ENCODE data around the gene LCN2.
"Not testable (repeated sequence)": the region's sequence is repeated elsewhere in the genome, so short reads cannot be mapped to it uniquely, and the experiment has no call there.

LCN2 gene

GRCh38 chr9:128149001-128149701 is at the start of gene LCN2:
Gene LCN2, plus strand, starts transcription at chr9:128149453. Its CDS starts 73 bp downstream, at chr9:128149526.
- DNase-seq (ENCODE audit: low spot score), result no peak

DNA sequence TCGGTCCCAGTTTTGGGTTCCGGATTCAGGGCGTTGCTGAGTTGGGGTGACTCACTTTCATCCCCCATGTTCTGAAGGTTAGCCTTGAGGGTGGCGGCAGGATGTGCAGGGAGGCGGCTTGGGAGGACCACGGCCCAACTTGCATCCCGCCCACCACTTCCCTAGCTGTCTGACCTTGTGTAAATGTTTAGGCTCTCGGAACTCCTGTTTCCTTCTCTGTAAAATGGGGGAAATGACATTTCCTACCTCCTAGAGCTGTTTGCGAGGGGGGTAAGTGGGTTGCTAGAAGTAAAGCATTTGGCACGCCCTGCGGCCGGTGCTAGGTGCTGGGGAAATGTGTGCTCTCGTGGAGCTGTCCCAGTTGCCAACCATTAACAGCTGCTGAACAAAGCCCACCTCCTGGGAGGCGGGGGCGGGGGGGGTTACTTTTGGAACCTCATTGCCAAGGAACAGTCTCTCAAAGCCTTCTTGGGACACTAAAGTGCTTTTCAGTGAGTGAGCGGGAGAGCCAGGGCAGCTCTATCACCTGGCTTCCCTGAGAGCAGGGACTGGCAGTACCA is 49.2 kb upstream of the LCN2 start:
- DNase-seq (ENCODE audit: low spot score), result no peak

GRCh38 chr9:128100581-128100980 is 48.7 kb upstream of the LCN2 start:
- DNase-seq (ENCODE audit: low spot score), result no peak

DNA sequence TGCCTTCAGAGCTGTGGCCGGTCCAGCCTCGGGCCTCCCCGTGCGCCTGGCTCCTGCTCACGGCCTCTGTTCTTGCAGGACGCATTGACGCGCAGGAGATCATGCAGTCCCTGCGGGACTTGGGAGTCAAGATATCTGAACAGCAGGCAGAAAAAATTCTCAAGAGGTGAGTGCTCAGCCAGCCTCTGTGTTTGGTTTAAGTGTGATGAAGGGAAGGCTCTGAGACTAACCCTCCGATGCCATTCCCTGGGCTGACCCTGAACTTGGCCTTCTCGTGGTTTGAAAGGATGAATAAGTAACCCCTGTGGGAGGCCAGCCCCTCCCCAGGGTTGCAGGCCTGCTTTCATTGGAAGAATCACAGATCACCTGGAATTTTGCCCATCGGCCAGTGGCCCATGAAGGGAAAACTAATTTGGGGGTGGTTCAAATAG is 48.0 kb upstream of the LCN2 start:
- DNase-seq (ENCODE audit: low spot score), result no peak

- no peak for DNase-seq (ENCODE audit: low spot score)
Observed at GRCh38 chr9:128101690-128102089, 47.6 kb upstream of the LCN2 start.

- DNase-seq (ENCODE audit: low spot score), result no peak
Observed at GRCh38 chr9:128102196-128102595, 47.1 kb upstream of the LCN2 start.

- DNase-seq (ENCODE audit: low spot score), result peak; percentile 84
Observed at GRCh38 chr9:128102861-128103588, 46.2 kb upstream of the LCN2 start.

DNA sequence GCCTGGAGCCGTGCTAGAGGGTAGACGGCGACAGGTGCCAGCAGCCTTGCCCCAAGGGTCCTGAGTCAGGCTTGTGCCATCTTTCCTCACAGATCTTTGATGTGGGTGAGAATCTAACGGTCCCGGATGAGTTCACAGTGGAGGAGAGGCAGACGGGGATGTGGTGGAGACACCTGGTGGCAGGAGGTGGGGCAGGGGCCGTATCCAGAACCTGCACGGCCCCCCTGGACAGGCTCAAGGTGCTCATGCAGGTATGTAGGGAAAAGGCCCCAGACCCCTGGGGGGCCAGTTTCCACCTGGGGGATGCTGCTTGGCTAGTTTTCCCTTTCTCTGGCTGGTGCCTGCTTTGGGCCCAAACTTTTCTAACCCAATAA is 45.7 kb upstream of the LCN2 start:
- no peak for DNase-seq (ENCODE audit: low spot score)

GRCh38 chr9:128104171-128104618 is 45.1 kb upstream of the LCN2 start:
- DNase-seq (ENCODE audit: low spot score), result no peak

DNA sequence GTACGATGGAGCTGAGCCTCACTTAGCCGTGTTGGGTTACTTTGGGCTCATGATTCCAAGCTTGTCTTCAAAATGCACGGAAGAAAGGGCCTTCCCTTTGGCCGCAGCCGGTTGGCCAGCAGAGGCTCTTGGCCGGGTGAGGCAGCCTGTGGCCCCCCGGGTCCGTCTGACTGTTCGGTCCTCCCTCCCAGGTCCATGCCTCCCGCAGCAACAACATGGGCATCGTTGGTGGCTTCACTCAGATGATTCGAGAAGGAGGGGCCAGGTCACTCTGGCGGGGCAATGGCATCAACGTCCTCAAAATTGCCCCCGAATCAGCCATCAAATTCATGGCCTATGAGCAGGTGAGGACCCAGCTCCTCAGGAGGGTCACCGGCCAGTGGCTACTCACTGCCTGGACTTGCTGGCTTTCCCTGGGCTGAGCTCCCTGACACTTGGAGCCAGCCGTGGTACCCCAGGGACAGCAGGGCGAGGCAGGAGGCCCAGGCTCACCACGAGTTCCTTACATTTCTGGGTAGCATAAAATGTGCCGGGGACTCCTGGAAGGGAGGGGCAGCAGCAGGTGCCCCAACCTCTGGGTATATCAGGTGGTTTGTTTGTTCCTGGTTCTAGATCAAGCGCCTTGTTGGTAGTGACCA is 43.6 kb upstream of the LCN2 start:
- no peak for DNase-seq (ENCODE audit: low spot score)

DNA sequence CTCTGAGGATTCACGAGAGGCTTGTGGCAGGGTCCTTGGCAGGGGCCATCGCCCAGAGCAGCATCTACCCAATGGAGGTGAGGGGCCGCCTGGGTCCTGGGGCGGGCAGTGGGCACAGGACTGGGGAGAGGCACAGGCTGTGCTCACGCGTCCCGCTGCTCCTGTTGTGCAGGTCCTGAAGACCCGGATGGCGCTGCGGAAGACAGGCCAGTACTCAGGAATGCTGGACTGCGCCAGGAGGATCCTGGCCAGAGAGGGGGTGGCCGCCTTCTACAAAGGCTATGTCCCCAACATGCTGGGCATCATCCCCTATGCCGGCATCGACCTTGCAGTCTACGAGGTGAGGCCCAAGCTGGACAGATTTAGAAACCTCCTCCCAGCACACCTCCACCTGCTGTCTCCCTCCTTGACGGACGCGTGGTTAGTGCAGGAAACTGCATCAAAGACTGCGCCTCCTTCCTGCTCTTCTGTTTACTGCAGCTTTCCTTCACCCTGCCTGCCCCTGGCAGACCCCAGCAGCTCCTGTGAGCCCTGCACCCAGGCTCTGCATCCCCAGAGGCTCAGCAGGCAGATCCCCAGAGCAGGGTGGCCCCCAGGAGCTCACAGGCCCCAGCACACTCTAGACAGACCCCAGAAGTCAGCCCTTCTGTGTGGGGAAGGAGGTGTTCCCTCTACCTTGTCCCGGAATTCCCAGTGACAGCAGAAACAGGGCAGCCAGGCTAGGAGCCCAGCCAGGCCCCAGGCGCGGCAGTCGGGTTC is 42.9 kb upstream of the LCN2 start:
- DNase-seq (ENCODE audit: low spot score), result no peak

DNA sequence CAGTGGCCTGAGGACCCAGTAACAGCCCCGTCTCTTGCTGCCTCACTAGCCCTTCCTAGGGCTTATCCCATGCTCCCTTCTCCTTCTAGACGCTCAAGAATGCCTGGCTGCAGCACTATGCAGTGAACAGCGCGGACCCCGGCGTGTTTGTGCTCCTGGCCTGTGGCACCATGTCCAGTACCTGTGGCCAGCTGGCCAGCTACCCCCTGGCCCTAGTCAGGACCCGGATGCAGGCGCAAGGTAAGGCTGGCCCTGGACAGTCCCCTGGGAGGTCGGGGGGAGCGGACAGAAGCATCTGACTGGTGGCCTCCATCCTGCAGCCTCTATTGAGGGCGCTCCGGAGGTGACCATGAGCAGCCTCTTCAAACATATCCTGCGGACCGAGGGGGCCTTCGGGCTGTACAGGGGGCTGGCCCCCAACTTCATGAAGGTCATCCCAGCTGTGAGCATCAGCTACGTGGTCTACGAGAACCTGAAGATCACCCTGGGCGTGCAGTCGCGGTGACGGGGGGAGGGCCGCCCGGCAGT is 42.2 kb upstream of the LCN2 start:
- no peak for DNase-seq (ENCODE audit: low spot score)

DNA sequence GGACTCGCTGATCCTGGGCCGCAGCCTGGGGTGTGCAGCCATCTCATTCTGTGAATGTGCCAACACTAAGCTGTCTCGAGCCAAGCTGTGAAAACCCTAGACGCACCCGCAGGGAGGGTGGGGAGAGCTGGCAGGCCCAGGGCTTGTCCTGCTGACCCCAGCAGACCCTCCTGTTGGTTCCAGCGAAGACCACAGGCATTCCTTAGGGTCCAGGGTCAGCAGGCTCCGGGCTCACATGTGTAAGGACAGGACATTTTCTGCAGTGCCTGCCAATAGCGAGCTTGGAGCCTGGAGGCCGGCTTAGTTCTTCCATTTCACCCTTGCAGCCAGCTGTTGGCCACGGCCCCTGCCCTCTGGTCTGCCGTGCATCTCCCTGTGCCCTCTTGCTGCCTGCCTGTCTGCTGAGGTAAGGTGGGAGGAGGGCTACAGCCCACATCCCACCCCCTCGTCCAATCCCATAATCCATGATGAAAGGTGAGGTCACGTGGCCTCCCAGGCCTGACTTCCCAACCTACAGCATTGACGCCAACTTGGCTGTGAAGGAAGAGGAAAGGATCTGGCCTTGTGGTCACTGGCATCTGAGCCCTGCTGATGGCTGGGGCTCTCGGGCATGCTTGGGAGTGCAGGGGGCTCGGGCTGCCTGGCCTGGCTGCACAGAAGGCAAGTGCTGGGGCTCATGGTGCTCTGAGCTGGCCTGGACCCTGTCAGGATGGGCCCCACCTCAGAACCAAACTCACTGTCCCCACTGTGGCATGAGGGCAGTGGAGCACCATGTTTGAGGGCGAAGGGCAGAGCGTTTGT is 41.6 kb upstream of the LCN2 start:
- DNase-seq (ENCODE audit: low spot score), result no peak

- no peak for DNase-seq (ENCODE audit: low spot score)
Observed at GRCh38 chr9:128108269-128109049, 40.8 kb upstream of the LCN2 start.

GRCh38 chr9:128109050-128109709 is 40.1 kb upstream of the LCN2 start:
- DNase-seq (ENCODE audit: low spot score), result no peak

DNA sequence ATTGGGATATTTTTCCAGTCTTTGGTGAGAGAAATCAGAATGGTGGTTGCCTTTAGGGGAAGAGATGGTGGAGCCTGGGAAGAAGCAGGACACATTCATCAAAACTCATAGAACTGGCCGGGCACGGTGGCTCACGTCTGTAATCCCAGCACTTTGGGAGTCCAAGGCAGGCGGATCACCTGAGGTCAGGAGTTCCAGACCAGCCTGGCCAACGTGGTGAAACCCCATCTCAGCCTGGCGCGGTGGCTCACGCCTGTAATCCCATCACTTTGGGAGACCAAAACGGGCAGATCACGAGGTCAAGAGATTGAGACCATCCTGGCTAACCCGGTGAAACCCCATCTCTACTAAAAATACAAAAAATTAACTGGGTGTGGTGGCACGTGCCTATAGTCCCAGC is 37.5 kb upstream of the LCN2 start:
- not testable (repeated sequence) for DNase-seq (ENCODE audit: low spot score)

GRCh38 chr9:128113526-128114325 is 35.5 kb upstream of the LCN2 start:
- DNase-seq (ENCODE audit: low spot score), result no peak

DNA sequence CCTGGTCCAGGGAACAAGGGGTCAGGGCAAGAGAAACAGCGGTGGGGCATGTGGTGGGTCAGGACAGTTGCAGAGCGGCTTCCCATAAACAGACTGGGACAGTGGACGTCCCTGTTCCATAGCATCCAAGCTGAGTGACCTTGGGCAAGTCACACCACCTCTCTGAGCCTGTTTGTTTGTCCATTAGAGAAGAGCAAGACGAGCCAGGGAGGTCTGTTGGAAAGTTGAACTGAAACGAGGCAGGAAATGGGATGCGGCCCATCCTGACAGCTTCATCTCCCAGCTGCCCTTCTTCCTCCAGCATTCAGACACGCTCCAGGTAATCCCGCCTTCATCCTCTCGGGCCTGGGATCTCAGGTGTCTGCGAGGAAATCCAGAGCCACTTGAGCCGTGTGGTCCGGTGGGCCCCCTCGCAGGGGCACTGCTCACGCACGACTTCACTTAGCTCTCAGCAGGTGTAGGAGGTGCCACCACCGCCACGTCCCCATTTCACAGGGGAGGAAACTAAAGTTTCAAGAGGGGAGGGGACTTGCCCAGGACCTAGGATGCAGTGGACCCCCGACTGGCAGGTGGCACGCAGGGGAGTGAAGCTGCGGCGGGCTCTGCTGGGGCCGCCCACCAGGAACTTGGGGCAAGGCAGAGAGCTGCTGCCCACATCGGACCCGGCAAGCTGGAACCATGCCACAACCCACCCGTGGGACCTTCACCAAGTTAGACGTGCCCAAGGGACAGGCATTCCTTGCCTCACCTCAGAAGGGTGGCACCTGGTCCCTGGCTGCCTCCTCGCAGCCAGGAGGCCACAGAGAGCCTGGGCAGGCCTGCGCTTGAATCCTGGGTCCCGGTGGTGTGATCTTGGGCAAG is 34.7 kb upstream of the LCN2 start:
- no peak for DNase-seq (ENCODE audit: low spot score)
